ENCODE measurements around the gene OSBPL6.

- no peak for TF ChIP-seq CTCF (optimal IDR thresholded peaks at IDR 0.05 in 1 of 3, IDR thresholded peaks at IDR 0.05 in 1 of 3, conservative IDR thresholded peaks at IDR 0.05 in 1 of 3; ENCODE audit: extremely low read depth in 1 of 3, insufficient read depth in 2 of 3, low read length in 3 of 3)
- TF ChIP-seq EZH2 (IDR thresholded peaks at IDR 0.05; ENCODE audit: low read length): no peak
Observed at GRCh38 chr2:178204977-178205376, 10.7 kb downstream of the OSBPL6 start.

Measured in keratinocyte (primary cell).